Stimulated activated CD8-positive, alpha-beta memory T cell treated with anti-CD3 and anti-CD28 coated beads, Interleukin-15, amount 100 ng/mL, for 48 hours (primary cell): Measurements from ENCODE around the gene ADRA1B.

Experiments used
- DNase-seq, 2 donors: peaks; one replicate each; pipeline ENCODE4 v3.0.0-alpha.2; 2020; ENCODE audit warnings: low read depth in 2 of 2

The ADRA1B gene

DNA sequence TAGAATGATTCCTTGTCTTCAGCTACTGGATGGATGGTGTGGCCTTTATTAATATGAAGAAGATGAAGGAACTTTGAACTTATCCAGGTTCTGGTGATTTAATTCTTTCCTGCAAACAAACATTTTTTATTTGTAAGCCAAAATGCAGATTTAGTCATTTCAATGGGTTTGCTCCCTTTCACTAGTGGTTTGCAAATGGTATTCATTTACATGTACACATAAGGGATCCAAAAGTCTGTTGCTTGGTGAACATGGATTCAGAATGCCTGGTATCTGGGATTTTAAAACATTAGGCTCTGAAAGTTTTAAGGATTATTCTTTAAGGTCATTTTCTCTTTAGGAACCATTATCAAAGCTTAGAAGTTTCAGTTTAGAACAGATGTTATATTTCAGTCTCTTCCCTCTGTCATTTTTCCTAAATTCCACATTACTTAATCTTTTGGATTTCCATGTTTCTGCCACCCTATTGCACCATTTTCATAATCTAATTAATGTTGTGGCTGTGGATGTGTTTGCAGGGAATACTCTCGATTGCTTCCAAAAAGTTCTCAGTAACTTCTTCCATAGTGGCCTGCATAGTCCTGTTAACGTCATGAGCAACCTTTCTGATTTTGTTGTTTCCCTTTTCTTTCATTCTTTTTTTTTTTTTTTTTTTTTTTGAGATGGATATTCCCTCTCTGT, 102.8 kb downstream of the ADRA1B start:
- DNase-seq = no peak

DNA sequence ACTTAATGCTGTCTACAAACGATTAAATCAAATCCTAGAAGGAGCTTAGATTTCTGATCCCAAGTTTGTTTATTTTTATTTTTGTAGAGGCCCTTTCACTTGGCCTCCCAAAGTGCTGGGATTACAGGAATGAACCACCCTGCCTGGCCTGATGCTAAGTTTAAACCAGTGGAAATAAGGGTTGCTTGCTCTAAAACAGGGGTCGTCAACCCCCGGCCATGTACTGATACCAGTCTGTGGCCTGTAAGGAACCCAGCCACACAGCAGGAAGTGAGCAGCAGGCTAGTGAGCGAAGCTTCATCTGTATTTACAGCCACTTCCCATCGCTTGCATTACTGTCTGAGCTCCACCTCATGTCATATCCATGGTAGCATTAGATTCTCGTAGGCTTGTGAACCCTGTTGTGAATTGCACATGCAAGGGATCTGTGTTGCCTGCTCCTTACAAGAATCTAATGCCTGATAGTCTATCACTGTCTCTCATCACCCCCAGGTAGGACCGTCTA, 104.0 kb downstream of the ADRA1B start:
- no peak for DNase-seq

DNA sequence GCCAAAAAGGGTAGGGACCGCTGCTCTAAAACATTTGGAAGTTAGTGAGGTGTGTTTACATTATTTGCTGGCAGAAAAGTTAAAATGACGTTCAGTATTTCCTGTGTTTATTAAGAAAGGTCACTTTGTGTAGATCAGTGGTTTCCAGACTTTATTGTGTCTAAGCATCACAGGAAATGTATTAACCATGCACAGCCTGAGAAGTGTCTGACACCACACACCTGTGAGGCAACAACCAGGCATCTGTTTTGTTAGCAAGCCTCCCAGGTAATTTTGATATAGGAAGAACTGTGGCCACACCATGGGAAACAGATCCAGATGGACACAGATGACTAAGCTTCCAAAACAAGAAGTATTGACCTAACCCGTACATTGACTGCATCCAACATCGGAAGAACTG, 104.7 kb downstream of the ADRA1B start:
- no peak for DNase-seq

DNA sequence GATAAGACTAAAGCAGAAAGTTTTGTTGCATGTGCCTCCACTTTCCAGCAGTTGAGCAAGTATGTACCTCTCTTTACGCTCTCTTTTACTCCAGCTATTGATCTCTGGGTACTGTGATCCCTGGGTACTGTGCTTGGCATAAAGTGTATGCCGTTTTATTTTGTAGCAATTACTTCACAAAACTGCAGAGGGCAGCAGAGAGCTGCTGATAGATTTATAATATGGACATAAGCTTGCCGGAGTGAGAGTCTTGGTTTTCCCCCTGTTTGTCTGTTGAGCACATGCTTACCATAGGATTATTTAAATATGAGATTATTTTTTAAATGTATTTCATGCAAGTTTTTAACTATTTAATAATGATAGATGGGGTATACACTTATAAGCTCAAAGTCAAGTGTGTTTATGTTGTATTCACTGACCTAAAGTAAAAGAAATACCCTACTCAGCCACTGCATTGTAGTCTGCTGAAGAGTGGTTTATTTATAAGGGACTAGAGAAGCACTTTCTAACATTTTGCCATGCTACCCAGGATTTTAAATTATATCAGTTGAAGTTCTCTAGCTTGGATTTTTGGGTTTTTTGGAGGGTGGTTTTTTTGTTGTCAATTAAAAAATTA, 105.7 kb downstream of the ADRA1B start:
- DNase-seq = peak in 1 of 2 donors; percentile 19
